Mucosa of rectum (tissue), 2 donors: ENCODE results near the gene OR5A1.
"Not testable (repeated sequence)": the region's sequence is repeated elsewhere in the genome, so short reads cannot be mapped to it uniquely, and the experiment has no call there.

Source experiments
- H3K27ac ChIP-seq, 2 donors: one replicate each; pipeline ENCODE4 v1.7.0; 2013; ENCODE audit warnings: inconsistent platforms in 2 of 2, low read depth in 2 of 2, low read length in 2 of 2
- H3K27me3 ChIP-seq, 2 donors: one replicate each; pipeline ENCODE4 v1.7.0; 2013; ENCODE audit warnings: low read length in 2 of 2; ENCODE audit not compliant: control insufficient read depth in 2 of 2, insufficient read depth in 2 of 2
- H3K36me3 ChIP-seq, 2 donors: one replicate each; pipeline ENCODE4 v1.7.0; 2013; ENCODE audit warnings: low read length in 2 of 2; ENCODE audit not compliant: control insufficient read depth in 2 of 2, insufficient read depth in 2 of 2
- H3K4me1 ChIP-seq, 2 donors: one replicate each; pipeline ENCODE4 v1.7.0; 2013; ENCODE audit warnings: low read length in 2 of 2, mild to moderate bottlenecking in 1 of 2; ENCODE audit not compliant: control insufficient read depth in 2 of 2, insufficient read depth in 2 of 2
- H3K4me3 ChIP-seq, 2 donors: one replicate each; pipeline ENCODE4 v1.7.0; 2013; ENCODE audit warnings: low read length in 2 of 2
- H3K9ac ChIP-seq, 2 donors: one replicate each; pipeline ENCODE4 v1.7.0; 2013; ENCODE audit warnings: low read length in 2 of 2, low read depth in 1 of 2, mild to moderate bottlenecking in 1 of 2
- H3K9me3 ChIP-seq, 2 donors: one replicate each; pipeline ENCODE4 v1.7.0; 2013; ENCODE audit warnings: low read length in 2 of 2; ENCODE audit not compliant: control insufficient read depth in 2 of 2
- donor health status: healthy.
- donor health status: Normal muscosa, but diverticular disease.

OR5A1 gene

DNA sequence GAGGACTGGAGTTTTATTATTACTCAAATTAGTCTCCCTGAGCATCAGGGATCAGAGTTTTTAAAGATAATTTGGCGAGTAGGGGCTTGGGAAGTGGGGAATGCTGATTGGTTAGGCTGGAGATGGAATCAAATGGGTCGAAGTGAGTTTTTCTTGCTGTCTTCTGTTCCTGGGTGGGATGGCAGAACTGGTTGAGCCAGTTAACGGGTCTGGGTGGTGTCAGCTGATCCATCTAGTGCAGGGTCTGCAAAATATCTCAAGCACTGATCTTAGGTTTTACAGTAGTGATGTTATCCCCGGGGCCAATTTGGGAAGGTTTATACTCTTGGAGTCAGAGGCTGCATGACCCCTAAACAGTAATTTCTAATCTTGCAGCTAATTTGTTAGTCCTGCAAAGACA is 11.1 kb upstream of the OR5A1 start:
- no peaks in the 10 kb centered on the region for H3K36me3 ChIP-seq
- no peak overlapping the region for H3K27ac ChIP-seq
- no peaks in the 10 kb centered on the region for H3K4me1 ChIP-seq
- no peaks in the 10 kb centered on the region for H3K9me3 ChIP-seq
- H3K4me3 ChIP-seq: no peak overlapping the region
- no peaks in the 10 kb centered on the region for H3K27me3 ChIP-seq
- no peak overlapping the region for H3K9ac ChIP-seq

DNA sequence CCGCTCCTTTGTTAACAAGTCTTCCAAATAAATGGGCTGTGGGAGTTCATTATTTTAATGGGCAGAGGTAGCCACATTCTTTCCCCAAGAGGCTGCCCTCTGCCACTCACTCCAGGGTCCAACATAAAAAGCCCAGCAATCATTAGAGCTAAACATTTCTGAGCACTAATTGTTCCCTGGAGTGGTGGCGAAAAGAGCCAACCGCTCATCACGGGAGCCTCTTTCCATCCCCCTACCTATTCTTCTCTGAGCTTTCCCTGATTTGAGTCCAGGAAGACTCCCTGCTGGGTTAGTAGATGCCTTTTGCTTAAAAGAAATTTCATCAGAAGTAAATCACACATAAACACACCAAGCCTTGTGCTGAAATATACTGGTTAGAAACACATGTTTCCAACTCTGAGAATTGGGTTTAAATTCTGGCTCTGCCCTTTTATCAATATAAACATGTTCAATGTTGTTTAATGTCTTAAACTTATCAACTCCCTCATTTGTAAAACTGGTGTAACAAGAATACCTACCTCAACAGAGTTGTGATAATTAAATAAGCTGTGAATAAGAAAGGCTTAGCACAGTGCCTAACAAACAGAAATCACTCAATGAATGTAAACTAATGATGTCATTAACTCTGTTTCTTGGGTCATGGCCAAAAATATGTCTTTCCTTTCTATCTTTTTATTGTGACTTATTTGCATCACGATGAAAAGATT is 9.8 kb upstream of the OR5A1 start, which contains the start of gene OR5A2:
TSS of gene OR5A2 (minus strand) at position 53 of the 707 bp plus-strand sequence. CDS start 3,460 bp downstream, outside the sequence.
- H3K36me3 ChIP-seq: no peaks in the 10 kb centered on the region
- no peaks in the 10 kb centered on the region for H3K4me1 ChIP-seq
- no peak within 1 kb of the TSS for H3K27ac ChIP-seq
- no peak within 1 kb of the TSS for H3K4me3 ChIP-seq
- H3K9ac ChIP-seq: no peak within 1 kb of the TSS
- H3K27me3 ChIP-seq: peaks cover 0 to 3% of the 10 kb centered on the region in 2 donors
- no peaks in the 10 kb centered on the region for H3K9me3 ChIP-seq

DNA sequence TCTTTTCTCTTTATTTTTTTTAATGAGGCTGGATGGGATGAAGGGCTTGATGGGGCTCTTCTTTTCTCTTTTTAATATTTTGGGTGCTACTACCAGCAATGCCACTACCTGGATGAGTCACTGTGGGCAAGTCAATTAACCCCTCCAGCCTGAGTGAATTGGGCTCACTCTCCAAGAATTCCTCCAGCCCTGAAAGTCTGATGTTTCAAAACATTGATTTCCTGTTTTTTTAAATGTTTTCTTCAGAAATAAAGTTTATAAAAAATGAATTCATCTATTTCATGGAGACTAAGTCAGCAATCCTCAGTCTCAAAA is 9.2 kb upstream of the OR5A1 start:
- no peak overlapping the region for H3K9ac ChIP-seq
- H3K36me3 ChIP-seq: no peaks in the 10 kb centered on the region
- peaks cover 0 to 3% of the 10 kb centered on the region in 2 donors for H3K27me3 ChIP-seq
- H3K4me3 ChIP-seq: no peak overlapping the region
- H3K9me3 ChIP-seq: no peaks in the 10 kb centered on the region
- H3K4me1 ChIP-seq: no peaks in the 10 kb centered on the region
- no peak overlapping the region for H3K27ac ChIP-seq

DNA sequence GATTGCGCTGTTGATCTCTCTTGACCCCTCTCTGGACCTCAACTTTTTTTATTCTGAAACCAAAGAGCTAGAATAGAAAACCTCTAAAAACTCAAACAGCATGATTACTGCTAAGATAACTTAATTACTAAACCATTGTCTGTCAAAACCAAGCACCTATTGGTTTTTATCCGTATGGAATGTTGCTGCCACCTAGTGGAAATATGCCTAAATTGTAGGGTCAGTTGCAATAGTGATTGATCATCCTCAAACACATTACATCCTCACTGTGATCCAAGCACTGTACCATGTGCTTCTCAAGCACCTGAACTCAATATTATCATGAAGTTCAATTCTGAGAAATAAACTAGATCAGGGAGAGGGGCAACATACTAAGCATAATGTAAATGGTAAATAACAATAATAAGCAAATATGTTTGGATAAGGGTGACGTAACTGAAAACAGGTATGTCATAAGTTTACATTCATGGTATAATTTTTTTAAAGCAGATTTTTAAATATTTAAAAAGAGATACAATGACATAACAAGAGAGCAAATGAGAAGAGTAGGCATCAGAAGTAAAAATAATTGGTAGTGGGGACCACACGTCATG is 6.2 kb upstream of the OR5A1 start:
- H3K4me3 ChIP-seq: no peak overlapping the region
- no peaks in the 10 kb centered on the region for H3K4me1 ChIP-seq
- no peak overlapping the region for H3K9ac ChIP-seq
- no peak overlapping the region for H3K27ac ChIP-seq
- H3K36me3 ChIP-seq: no peaks in the 10 kb centered on the region
- H3K27me3 ChIP-seq: peaks cover 0 to 3% of the 10 kb centered on the region in 2 donors
- no peaks in the 10 kb centered on the region for H3K9me3 ChIP-seq

DNA sequence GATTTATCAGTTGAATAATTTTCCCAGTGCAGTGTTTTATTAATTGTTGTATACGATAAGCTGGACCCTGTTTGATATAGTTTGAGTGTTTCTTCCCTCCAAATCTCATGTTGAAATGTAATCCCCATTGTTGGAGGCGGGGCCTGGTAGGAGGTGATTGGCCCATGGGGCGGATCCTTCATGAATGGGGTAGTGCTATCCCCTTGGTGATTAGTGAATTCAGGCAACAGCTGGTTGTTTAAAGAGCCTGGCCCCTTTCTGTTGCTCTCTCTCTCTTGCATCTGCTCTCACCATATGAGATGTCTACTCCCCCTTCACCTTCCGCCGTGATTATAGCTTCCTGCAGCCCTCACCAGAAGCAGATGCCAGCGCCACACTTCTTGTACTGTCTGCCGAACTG is 1.5 kb downstream of the OR5A1 start:
- no peak overlapping the region for H3K4me3 ChIP-seq
- no peaks in the 10 kb centered on the region for H3K36me3 ChIP-seq
- H3K27ac ChIP-seq: no peak overlapping the region
- no peak overlapping the region for H3K9ac ChIP-seq
- no peaks in the 10 kb centered on the region for H3K9me3 ChIP-seq
- no peaks in the 10 kb centered on the region for H3K4me1 ChIP-seq
- peaks cover 0 to 3% of the 10 kb centered on the region in 2 donors for H3K27me3 ChIP-seq

DNA sequence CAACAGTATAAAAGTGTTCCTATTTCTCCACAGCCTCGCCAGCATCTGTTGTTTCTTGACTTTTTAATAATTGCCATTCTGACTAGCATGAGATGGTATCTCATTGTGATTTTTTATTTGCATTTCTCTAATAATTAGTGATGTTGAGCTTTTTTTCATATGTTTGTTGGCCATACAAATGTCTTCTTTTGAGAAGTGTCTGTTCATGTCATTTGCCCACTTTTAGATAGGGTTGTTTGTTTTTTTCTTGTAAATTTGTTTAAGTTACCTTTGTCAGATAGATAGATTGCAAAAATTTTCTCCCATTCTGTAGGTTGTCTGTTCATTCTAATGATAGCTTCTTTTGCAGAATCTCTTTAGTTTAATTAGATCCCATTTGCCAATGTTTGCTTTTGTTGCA is 9.4 kb downstream of the OR5A1 start:
- H3K27ac ChIP-seq, H3K36me3 ChIP-seq, H3K27me3 ChIP-seq, H3K4me1 ChIP-seq, H3K9me3 ChIP-seq, H3K9ac ChIP-seq, H3K4me3 ChIP-seq: not testable (repeated sequence)

DNA sequence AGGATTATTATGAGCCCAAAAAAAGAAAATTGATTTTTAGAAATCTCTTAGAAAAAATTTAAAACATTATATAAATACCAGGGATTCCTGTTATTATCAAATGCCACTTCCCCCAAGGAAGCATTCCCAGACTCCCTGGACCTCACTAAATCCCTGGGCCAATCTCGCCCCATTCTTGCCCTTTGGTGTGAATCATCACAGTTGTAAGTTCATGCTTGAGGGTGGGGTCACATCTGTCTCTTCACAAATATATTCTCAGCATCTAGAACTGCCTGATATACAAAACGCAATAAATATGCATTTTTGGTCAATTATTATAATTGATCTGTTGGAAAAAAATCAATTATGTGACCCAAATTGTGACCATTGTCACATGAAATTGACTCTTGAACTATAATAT is 12.2 kb downstream of the OR5A1 start:
- Histone ChIP-seq H3K4me1 (no peaks in the 10 kb centered on the region), H3K27ac (no peak overlapping the region), H3K4me3 (no peak overlapping the region), H3K9ac (no peak overlapping the region), H3K27me3 (no peaks in the 10 kb centered on the region), H3K9me3 (no peaks in the 10 kb centered on the region), H3K36me3 (no peaks in the 10 kb centered on the region)

DNA sequence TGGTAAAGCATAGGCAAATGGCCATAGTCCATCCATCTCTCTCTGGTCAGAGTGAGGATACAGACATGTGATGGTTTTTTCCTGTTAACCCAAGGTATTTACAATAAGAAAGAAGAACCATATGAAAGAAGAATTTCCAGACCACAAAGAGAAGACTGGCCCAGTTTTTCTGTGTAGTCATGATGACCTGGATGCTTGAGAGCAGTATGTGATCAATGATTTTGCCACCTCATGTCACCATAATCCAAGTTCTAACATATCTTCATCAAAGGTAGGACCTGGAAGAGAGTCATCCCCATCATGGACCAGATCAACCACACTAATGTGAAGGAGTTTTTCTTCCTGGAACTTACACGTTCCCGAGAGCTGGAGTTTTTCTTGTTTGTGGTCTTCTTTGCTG is 20.4 kb downstream of the OR5A1 start, which contains the start of gene OR4D6:
TSS of gene OR4D6 (plus strand) at position 301 of the 400 bp plus-strand sequence. CDS start at position 301, 0 bp downstream.
- H3K9ac ChIP-seq: no peak within 1 kb of the TSS
- H3K9me3 ChIP-seq: no peaks in the 10 kb centered on the region
- H3K4me1 ChIP-seq: no peaks in the 10 kb centered on the region
- no peaks in the 10 kb centered on the region for H3K27me3 ChIP-seq
- no peak within 1 kb of the TSS for H3K27ac ChIP-seq
- H3K4me3 ChIP-seq: no peak within 1 kb of the TSS
- no peaks in the 10 kb centered on the region for H3K36me3 ChIP-seq

DNA sequence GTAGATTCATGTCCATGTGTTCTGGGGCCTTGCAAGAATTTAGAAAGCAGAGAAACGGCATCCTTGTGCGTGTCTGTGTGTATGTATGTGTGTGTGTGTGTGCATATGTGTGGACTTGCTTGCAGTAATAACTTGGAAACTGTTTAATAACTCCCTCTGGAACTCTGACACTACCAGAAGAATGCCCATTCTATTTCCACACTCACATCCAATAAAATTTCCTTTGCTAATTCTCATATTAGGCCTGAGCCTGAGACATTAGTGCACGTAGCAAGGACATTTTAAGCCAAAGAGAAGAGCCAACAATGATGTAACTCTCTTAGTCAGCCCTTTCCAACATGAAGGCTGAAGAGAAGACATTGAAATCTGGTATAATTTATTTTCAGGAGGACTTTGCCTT is 23.6 kb downstream of the OR5A1 start:
- H3K27me3 ChIP-seq: no peaks in the 10 kb centered on the region

DNA sequence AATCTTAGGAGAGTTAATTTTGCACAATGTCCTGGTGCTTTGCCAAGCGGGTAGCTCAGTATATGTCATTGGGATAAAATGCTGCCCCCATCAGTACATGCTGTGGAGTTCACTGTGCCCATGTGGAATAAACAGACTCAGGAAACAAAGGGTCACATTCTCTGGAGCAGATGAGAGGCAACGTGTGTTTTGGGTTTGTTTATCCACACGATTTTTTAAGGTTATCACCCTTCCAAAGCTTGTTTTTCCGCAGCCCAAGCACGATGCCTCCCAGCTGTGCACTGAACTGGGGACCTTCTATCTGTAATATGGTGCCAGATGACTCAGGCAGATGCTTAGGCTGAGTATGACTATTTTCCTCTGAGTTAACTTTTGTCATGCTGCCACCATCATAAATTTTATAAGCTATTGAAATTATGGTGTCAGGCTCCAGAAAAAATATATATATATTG is 26.9 kb downstream of the OR5A1 start:
- Histone ChIP-seq H3K9ac (no peak overlapping the region), H3K4me3 (no peak overlapping the region), H3K27me3 (no peaks in the 10 kb centered on the region), H3K9me3 (no peaks in the 10 kb centered on the region), H3K36me3 (no peaks in the 10 kb centered on the region), H3K4me1 (no peaks in the 10 kb centered on the region), H3K27ac (no peak overlapping the region)

More for the DNA sequence above, 23.6 kb downstream of the OR5A1 start:
- no peak overlapping the region for H3K9ac ChIP-seq
- H3K36me3 ChIP-seq: no peaks in the 10 kb centered on the region
- no peak overlapping the region for H3K27ac ChIP-seq
- H3K9me3 ChIP-seq: no peaks in the 10 kb centered on the region
- H3K4me3 ChIP-seq: no peak overlapping the region
- no peaks in the 10 kb centered on the region for H3K4me1 ChIP-seq
